GM21367 (cell line): ENCODE data around the gene MC3R.
A peak's percentile ranks its signal among the peaks of the same experiment; 100 is the strongest.
"Not testable (repeated sequence)": the region's sequence is repeated elsewhere in the genome, so short reads cannot be mapped to it uniquely, and the experiment has no call there.

Source experiments
- ATAC-seq: cut with Tn5 transposase; IDR thresholded peaks from one replicate; pipeline ENCODE4 v1.9.1; 2021; ENCODE audit not compliant: unreplicated experiment

The MC3R gene

GRCh38 chr20:56247954-56248782, at the start of gene MC3R:
Gene MC3R, plus strand, starts transcription at chr20:56248732. Its CDS starts 112 bp downstream, at chr20:56248844.
- ATAC-seq: peak; percentile 67

GRCh38 chr20:56200456-56200855, 48.1 kb upstream of the MC3R start:
- ATAC-seq: no peak

GRCh38 chr20:56202493-56203077, 45.9 kb upstream of the MC3R start:
- ATAC-seq: no peak

GRCh38 chr20:56204206-56204605, 44.3 kb upstream of the MC3R start:
- no peak for ATAC-seq

GRCh38 chr20:56205346-56205745, 43.2 kb upstream of the MC3R start:
- no peak for ATAC-seq

- ATAC-seq: no peak
These were observed 40.9 kb upstream of the MC3R start for GRCh38 chr20:56207656-56208055.

- ATAC-seq: no peak
These were observed 40.4 kb upstream of the MC3R start for GRCh38 chr20:56208121-56208520.

GRCh38 chr20:56211051-56211450, 37.5 kb upstream of the MC3R start:
- ATAC-seq: no peak

- no peak for ATAC-seq
These were observed 36.4 kb upstream of the MC3R start for GRCh38 chr20:56212091-56212490.

- no peak for ATAC-seq
These were observed 35.2 kb upstream of the MC3R start for GRCh38 chr20:56213321-56213720.

- no peak for ATAC-seq
These were observed 33.4 kb upstream of the MC3R start for GRCh38 chr20:56215115-56215514.

GRCh38 chr20:56217829-56218228, 30.7 kb upstream of the MC3R start:
- no peak for ATAC-seq

- ATAC-seq: not testable (repeated sequence)
These were observed 27.3 kb upstream of the MC3R start for GRCh38 chr20:56221186-56221585.

- no peak for ATAC-seq
These were observed 26.3 kb upstream of the MC3R start for GRCh38 chr20:56222201-56222600.

GRCh38 chr20:56222945-56223344, 25.6 kb upstream of the MC3R start:
- ATAC-seq: no peak

GRCh38 chr20:56223352-56223751, 25.2 kb upstream of the MC3R start:
- no peak for ATAC-seq

- ATAC-seq: no peak
These were observed 20.5 kb upstream of the MC3R start for GRCh38 chr20:56228021-56228420.

- ATAC-seq: no peak
These were observed 18.7 kb upstream of the MC3R start for GRCh38 chr20:56229812-56230211.

GRCh38 chr20:56234110-56234509, 14.4 kb upstream of the MC3R start:
- ATAC-seq: no peak

GRCh38 chr20:56237335-56237734, 11.2 kb upstream of the MC3R start:
- no peak for ATAC-seq

- ATAC-seq: no peak
These were observed 4.3 kb upstream of the MC3R start for GRCh38 chr20:56244259-56244658.

- ATAC-seq: no peak
These were observed 2.8 kb upstream of the MC3R start for GRCh38 chr20:56245761-56246160.
